DMS79 (cell line): Measurements from ENCODE around the gene EPB41.
A peak's percentile ranks its signal among the peaks of the same experiment; 100 is the strongest.
"Not testable (repeated sequence)": the region's sequence is repeated elsewhere in the genome, so short reads cannot be mapped to it uniquely, and the experiment has no call there.

Experiments used
- DNase-seq: peaks from one replicate; lab custom pipeline; 2025; lab: John Stamatoyannopoulos, UW

Gene EPB41

DNA sequence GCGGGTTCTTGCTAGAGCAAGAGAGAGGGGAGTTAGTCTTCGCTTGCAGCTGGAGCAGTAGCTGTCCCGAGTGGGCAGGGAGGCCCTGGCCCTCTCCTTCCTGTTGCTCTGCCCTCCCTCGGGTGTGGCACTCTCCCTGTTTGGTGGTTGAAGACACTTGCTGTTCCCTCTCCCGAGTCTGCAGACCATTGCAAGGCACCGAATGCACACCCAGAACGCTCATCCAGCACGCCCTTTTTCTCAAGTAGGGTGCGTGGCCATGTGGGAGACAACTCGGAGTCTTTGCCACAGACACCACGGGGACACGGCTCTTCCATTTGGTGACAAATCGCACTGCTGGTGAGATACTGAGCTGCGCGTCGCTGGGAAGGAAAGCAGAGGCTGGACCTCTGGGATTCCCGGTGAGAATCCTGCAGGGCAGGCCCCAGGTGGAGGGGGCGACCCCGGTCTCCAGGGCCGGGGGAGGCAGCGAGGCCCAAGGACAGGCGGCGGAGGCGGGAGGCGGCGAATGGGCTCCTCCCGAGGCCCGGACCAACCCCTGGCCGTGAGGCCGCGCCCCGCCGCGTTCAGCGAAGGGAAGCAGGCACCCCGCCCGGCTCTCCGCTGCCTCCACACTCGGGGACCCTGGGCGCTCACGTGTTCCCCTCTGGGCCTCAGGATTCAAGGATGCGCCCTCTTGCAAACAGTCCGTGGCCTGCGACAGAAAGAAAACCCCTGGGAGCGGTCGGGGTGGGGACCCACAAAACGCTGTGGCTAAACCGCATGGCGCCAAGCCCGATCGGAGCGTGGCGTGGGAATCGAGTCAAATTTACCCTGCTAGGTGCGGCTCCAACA lies 219.7 kb downstream of the EPB41 start:
- DNase-seq = peak; percentile 51

DNA sequence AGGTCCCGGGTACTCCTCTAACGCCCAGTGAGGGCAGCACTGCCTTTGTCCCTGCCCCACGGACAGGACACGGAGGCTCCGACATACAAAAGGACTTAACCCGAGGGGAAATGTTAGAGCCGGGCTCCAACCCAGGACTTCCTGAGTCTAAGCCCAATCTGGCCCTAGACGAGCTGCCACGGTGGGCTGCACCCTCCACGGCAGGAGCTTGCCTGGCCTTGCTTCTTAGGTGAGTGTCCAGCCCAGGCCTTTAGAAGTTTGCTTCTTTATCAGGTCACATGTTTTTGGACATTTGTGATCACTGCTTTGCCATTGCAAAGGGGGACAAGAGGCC lies 220.3 kb downstream of the EPB41 start:
- DNase-seq = no peak

DNA sequence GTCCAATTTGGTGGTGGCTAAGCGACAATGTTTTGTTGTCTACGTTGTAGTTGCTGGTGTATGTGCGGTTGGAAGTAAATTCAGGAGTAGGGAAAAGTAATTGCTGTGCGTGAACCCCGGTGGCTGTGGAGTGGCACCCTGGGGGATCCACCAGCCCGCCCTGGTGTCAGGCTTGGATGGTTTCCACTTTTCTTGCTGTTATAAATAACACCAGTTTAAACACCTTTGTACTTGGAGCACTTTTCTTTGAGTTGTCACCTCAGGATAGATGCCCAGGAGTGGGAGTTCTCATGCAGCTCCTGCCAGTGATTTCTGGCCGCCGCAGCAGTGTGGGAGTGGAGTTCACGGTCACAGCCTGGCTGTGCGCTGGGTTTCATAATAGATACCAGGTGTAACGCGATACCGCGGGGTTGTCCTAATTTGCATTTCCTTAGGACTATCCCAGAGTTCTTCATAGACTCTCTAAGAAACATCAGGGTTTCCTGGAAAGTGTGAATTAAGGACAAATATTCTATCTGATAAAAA lies 222.1 kb downstream of the EPB41 start:
- DNase-seq = no peak

DNA sequence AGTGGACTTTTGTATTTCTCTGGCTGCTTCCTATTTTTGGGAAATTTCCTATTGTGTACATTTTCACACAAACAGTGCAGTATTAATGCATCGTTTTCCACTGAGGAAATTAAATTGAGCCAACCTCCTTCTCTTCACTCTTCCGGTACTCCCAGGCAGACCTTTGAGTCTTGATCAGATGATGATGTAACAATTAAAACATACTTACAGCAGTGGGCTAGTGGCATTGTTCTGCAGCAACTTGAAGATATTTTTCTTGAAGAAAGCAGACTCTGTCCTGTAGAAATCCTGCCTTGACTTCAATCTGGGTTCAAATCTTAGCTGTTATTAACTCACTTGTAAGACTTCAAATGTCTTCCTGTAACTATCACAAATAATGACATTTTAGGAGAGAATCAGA lies 228.3 kb downstream of the EPB41 start:
- no peak for DNase-seq

DNA sequence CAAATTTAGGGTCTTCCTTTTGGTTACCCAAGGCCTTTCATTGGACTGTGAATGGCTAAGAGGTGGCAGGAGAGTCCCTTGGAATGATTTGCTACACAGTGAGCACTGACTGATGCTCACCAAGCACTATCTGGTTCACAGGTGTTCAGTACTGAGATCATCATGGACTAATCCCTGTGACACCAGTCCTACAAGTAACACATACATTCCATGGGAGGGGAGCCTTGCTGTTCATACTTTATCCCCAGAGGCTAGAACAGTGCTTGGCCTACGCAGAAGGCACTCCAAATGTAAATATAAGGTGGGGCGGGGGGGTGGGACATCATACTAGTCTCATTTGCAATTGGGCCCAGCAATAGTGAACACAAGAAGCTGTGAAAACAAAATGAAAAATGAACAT lies 229.8 kb downstream of the EPB41 start:
- no peak for DNase-seq

DNA sequence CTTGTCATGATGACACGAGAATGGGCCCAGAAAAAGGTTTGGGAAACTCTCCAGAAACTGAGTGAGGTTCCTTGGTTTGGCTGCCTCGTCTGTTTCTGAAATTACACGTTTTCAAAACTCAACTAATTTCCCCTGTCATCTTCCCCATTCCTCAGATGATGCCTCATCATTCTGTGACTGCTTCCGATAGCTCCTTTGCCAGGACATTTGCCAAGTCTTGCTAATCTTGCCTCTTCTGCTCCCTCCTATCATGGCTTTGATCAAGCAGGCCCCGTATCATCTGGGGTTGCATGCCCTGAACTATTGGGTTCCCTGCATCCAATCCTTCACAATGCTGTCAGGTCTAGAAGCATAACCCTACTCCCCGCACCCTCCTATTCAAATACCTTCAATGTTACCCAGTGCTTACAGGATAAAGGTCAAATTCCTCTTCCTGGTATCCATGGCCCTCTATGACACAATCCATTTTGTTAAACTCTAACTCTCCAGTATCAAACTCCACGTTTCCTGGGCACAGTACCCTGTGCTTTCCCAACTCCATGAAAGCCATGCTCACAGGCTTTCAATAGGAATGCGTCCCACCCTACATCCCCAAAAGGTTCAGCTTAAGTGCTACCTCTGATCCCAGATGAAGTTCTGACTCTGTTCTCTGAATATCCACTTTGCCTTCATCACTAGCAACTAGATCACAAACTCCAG lies 231.5 kb downstream of the EPB41 start:
- DNase-seq = no peak

DNA sequence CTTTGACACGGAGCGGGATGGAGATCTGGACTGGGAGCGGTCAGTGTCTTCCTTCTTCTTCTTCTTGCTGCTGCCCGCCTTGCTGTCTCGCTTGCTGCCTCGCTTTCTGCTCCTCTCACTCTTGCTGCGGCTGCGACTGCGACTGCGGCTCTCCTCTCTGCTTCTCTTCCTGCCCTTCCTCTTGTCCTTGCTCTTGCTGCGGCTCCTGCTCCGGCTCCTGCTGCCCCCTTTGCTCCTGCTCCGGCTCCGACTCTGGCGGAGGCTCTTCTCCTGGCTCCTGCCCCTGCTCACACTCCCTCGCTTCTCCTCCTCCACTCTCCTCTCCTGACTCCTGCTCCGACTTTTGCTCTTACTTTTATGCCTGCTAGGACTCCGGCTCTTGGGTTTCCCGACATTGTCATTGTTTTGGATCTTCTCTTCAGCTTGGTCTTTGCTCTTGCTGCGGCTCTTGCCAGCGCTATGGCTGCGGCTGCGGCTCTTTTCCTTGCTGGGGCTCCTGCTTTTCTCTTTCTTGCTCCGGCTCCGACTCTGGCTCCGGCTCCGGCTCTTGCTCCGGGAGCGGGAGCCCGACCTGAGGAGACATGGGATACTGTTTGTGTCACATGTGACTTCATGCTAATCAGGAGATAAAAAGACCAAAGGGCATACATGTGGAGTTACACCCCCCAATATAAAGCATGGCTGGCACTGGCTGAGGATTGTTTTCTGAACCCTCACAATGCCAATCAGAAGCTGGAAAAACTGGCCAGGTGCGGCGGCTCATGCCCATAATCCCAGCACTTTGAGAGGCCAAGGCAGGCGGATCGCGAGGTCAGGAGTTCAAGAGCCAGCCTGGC lies 234.5 kb downstream of the EPB41 start:
- no peak for DNase-seq

DNA sequence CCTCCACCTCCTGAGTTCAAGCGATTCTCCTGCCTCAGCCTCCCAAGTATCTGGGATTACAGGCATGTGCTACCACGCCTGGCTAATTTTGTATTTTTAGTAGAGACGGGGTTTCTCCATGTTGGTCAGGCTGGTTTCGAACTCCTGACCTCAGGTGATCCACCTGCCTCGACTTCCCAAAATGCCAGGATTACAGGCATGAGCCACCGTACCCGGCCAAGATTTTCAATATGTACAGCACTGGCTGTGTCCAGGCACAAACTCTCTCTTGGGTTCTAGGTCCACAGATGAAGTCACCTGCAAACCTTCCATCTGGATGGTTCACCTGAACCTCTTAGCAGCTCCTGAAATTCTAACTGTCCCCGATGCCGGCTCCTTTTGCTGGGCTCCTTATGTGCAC lies 236.0 kb downstream of the EPB41 start:
- DNase-seq = not testable (repeated sequence)

DNA sequence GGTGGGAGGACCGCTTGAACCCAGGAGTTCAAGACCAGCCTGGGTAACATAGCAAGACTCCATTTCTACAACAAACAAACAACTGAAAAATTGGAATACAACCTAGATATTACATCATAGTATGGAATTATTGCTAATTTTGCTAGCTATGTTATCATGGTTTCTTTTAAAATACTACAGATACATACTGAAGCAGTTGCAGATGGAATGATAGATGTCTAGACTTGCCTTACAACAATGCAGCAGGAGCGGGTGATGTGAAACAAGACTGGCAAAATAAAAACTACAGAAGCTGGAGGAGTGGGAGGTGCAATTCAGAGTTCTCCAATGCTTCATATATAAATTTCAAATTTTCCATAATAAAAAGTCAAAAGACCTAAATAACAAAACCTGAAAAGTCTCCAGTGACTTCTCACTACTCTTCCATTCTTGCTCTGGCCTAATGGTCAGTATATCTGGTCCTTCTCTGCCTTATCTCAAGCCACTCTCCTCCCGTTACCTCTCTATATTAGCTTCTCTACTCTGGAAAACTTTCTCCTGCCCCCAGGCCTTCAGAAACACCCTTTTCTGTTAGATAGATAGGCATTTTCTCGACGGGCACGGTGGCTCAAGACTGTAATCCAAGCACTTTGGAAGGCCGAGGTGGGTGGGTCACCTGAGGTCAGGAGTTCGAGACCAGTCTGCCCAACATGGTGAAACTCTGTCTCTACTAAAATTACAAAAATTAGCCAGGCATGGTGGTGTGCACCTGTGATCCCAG lies 237.9 kb downstream of the EPB41 start:
- no peak for DNase-seq

DNA sequence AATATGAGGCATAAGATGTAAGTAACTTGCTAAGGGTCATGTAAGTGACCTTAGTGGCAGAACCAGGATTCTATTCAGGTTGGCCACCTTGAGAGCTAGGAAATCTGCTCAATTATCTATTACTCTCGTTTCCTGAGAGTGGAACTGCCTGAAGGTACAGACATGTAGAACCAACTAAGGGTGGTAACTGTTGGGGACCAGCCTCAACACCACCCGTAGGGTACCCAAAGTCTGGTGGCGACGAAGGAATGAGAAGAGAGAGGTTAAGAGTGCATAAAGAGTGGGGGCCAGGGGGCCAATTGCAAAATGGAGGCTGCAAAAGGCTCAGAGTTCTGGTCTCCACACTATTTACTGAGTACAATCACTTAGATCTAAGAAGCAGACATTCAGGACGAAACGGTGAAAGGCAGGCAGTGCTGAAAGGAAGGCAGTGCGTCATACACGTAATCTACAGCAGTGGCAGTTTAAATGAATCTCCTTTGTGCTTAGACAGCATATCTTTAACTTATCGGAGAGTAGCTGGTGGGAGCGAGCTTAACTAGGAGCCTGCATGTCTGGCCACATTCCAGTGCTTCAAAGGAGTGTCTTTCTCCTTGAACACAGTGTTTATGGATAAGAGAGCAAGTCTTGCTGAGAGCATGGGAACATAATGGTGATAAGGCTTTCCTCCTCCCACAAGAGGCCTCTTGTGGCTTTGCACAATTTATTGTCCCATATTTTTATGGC lies 242.3 kb downstream of the EPB41 start:
- peak; percentile 88 for DNase-seq

DNA sequence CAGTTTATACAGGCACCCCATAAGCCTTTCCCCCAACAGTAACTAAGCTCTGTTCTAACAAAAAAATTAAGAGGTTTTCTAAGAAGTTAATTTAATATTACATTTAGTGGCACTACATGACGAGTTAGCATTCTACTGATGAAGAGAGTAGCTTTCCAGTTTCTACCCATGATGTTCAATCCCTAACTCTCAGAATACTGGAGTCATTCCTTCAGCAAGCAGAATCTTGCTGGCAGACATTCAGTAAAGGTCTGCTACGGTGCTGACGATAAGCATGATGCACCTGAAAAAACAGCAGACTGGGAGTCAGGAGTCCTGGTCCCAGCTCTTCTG lies 242.9 kb downstream of the EPB41 start:
- no peak for DNase-seq

DNA sequence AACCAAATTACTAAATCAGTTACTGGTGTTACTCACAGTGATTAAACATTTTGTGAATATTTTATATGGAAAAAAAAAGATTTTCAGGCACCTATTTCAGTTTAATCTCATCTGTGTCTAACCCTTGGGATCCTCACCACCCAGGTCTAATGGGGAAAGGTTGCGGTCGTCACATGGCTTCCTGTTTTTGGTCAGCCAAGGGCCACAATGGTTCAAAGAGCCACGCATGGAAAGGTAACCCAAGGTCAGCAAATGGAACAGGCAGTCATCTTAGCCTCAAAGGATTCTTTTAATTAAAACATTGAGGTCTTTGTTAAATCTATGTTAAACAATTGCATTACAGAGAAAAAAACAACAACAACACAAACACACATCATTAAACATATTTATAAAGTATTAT lies 245.4 kb downstream of the EPB41 start:
- DNase-seq = no peak

DNA sequence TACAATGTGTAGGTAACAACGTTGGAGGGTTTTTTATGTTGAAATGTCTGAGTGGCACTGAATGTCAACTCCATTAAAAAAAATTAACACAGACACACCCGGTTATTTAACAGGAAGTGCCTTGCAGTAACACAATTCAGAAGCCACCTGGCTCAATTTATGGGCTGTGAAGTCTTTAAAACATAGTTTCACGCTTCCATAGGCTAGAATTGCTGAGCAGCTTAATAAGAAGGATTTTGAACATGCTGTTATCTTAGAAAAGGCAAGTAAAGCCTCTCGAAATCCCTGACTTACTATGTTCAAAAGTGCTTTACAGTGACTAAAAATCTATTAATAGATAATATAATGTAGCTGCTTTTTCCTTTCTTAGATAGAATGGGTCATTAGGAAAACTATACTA lies 247.7 kb downstream of the EPB41 start:
- DNase-seq = no peak

DNA sequence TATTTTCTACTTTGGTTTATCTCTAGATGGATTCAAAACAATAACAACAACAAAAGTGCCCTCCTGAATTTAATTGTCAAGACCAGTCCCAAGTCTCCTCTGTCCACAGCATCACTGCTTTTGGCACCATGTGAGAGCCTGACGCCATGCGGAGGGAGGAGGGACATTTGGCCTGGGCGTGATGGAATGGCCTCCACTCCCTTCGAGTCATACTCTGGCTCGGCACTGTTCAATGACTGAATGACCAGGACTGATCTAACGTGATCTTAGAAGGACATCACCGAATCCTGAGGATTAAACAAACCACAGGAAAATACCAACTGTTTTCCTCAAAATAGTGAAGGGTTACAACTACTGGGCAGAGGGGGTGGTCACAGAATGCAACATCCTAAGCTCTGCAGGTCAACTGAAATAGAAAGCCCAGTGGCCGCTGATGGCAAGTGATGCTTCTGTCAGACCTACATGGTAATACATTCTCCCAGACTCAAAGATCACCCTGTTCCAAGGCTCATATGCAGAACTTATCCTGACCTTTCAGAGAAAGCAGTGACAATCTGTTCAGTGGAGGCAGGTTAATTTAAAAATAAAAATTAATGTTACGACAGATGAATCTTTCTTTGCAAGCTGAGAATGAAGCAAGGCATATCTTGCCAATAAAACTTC lies 248.2 kb downstream of the EPB41 start:
- DNase-seq = no peak

DNA sequence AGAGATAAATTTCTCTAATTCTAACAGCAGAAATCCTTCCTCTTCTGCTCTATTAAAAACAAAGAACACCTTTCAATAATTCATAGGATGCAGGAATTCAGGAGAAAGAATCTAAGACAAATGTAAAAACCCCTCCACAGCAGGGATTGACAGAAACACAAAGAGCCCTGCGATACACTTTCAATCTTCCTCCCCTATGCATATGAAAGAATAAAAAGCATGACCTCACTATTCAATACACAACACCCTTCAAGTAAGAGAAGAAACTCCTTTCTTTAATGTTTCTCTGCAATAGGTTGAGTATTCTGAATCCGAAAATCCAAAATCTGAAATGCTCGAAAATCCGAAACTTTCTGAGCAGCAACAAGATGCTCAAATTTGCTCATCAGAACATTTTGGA lies 250.2 kb downstream of the EPB41 start:
- DNase-seq = no peak

DNA sequence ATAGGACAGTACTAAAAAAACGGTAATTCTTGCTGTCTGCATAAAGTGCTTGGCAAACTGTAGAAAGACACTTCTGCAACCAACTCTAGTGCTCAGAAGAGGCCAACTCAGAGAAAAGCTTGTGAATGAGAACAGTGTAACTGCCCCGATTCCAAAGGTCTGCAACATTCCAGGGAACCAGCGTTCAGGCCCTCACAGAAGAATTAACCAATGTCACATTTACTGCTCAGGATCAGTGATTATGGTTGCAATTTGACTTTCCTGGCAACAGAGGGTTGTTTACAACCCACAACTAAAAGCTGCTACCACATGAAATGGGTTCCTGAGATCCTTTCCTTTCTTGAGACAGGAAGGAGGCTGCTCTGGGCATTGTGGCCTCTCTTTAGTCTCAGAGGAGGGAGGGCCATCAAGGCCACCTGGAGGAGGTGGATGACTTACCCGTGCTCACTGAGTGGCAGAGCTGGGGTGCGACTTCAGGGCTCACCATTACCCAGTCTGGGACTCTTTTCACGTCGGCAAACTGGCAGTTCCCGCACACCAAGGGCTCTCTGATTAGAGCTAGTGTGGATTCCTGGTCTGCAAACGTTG lies 252.0 kb downstream of the EPB41 start:
- DNase-seq = no peak

DNA sequence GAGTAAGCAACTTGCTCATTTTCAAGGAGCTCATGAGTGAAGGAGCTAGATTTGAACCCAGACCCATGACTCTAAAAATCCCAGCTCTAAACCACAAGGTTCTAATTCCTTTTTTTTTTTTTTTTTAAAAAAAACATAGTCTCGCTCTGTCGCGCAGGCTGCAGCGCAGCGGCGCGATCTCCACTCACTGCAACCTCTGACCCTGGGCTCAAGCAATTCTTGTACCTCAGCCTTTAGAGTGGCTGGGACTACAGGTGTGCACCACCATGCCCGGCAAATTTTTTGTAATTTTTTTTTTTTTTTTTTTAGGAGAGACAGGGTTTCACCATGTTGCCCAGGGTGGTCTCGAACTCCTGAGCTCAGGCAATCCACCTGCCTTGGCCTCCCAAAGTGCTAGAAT lies 253.5 kb downstream of the EPB41 start:
- DNase-seq = no peak
